ENCODE results near the gene LRP5.

DNA sequence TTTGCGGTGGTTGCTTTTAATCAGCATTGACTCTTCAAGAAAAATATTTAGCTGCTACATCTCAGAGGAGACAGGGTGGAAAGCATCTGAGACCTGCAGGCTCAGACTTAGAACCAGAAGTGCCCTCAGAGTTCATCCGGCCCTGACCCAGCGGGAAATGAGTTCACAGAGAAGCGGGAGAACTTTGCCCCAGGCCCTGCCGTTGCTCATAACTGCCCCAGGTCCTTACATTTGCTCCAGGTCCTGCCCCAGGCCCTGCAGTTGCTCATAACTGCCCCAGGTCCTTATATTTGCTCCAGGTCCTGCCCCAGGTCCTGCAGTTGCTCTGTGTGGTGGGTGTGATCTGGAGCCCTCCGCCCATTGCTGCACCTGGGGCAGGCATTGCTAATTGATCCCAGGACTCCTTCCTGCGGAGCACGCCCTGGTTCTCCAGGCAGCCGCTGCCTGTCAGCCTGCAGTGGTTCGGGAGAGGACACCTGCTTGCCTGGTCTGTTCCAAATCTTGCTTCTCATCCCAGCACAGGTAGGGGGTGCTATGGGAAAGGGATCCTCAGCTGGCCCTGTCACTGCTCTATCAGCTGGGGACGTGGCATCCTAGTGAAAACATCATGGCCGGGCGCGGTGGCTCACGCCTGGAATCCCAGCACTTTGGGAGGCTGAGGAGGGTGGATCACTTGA is 90.1 kb downstream of the LRP5 start:
- TF ChIP-seq, protein P1, sequence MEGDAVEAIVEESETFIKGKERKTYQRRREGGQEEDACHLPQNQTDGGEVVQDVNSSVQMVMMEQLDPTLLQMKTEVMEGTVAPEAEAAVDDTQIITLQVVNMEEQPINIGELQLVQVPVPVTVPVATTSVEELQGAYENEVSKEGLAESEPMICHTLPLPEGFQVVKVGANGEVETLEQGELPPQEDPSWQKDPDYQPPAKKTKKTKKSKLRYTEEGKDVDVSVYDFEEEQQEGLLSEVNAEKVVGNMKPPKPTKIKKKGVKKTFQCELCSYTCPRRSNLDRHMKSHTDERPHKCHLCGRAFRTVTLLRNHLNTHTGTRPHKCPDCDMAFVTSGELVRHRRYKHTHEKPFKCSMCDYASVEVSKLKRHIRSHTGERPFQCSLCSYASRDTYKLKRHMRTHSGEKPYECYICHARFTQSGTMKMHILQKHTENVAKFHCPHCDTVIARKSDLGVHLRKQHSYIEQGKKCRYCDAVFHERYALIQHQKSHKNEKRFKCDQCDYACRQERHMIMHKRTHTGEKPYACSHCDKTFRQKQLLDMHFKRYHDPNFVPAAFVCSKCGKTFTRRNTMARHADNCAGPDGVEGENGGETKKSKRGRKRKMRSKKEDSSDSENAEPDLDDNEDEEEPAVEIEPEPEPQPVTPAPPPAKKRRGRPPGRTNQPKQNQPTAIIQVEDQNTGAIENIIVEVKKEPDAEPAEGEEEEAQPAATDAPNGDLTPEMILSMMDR (IDR thresholded peaks at IDR 0.05; ENCODE audit: insufficient read depth, low read depth, low read length) = no peak
- TF ChIP-seq EZH2 (IDR thresholded peaks at IDR 0.05; ENCODE audit: insufficient read depth, low read length) = no peak

Data from astrocyte (in vitro differentiated cells and primary cell).